DND-41 (cell line): ENCODE data around the gene AFAP1.

Experiments
- ATAC-seq: fragments of 200-7000 bp; cut with Tn5 transposase; 3 replicates; pipeline ENCODE4 v1.9.1; 2021; ENCODE audit warnings: low read depth; ENCODE audit not compliant: insufficient read depth
- DNase-seq: peaks from one replicate; pipeline ENCODE4 v3.0.0-alpha.2; 2020
- H2AFZ ChIP-seq: 2 replicates; pipeline ENCODE4 v1.6.0; 2012; ENCODE audit warnings: low read depth, low read length
- H3K27ac ChIP-seq: 2 replicates; pipeline ENCODE4 v1.5.1; 2012; ENCODE audit warnings: low read length, inconsistent platforms
- H3K27me3 ChIP-seq: fragments of 200-600 bp; sonication (generic); 2 replicates; pipeline ENCODE4 v1.6.0; 2012; ENCODE audit warnings: low read length, mild to moderate bottlenecking, inconsistent platforms; ENCODE audit not compliant: insufficient read depth, poor library complexity
- H3K36me3 ChIP-seq: 2 replicates; pipeline ENCODE4 v1.5.1; 2012; ENCODE audit warnings: low read length, inconsistent platforms; ENCODE audit not compliant: insufficient read depth
- H3K4me1 ChIP-seq: 2 replicates; pipeline ENCODE4 v1.5.1; 2012; ENCODE audit warnings: mild to moderate bottlenecking, low read length; ENCODE audit not compliant: insufficient read depth
- H3K4me2 ChIP-seq: 2 replicates; pipeline ENCODE4 v1.6.0; 2012; ENCODE audit warnings: mild to moderate bottlenecking, moderate library complexity, low read length, inconsistent platforms; ENCODE audit not compliant: insufficient read depth
- H3K4me3 ChIP-seq, 2 experiments: fragments of 200-600 bp in 1 of 2; shearing (Covaris generic) in 1 of 2; 2 replicates each; pipeline ENCODE4 v1.5.1; 2012 to 2016; ENCODE audit warnings: inconsistent platforms in 2 of 2, low read length in 2 of 2, mild to moderate bottlenecking in 2 of 2, low read depth in 1 of 2, moderate library complexity in 1 of 2
- H3K79me2 ChIP-seq: 2 replicates; pipeline ENCODE4 v1.6.0; 2012; ENCODE audit warnings: low read length, inconsistent platforms; ENCODE audit not compliant: insufficient read depth
- H3K9ac ChIP-seq: 2 replicates; pipeline ENCODE4 v1.6.0; 2012; ENCODE audit warnings: low read depth, mild to moderate bottlenecking, inconsistent platforms, low read length, moderate library complexity
- H3K9me3 ChIP-seq: 2 replicates; pipeline ENCODE4 v1.5.1; 2012; ENCODE audit warnings: low read length, moderate library complexity, mild to moderate bottlenecking, inconsistent platforms; ENCODE audit not compliant: insufficient read depth, severe bottlenecking
- H4K20me1 ChIP-seq: 2 replicates; pipeline ENCODE4 v1.6.0; 2012; ENCODE audit warnings: low read length; ENCODE audit not compliant: insufficient read depth
- CTCF ChIP-seq: IDR thresholded peaks from 2 replicates; pipeline ENCODE4 v1.5.1; 2012; ENCODE audit warnings: borderline replicate concordance, low read length, moderate library complexity, mild to moderate bottlenecking; ENCODE audit not compliant: poor library complexity, severe bottlenecking; ENCODE audit errors: extremely low read depth
- EZH2 ChIP-seq: IDR thresholded peaks from 3 replicates; pipeline ENCODE4 v1.6.1; 2012; ENCODE audit warnings: borderline replicate concordance, low read depth, mild to moderate bottlenecking, moderate library complexity, low read length, inconsistent platforms; ENCODE audit not compliant: severe bottlenecking

The AFAP1 gene

GRCh38 chr4:7734651-7735260 lies 204.9 kb downstream of the AFAP1 start:
- ATAC-seq = no peak
- no peak overlapping the region for H3K9ac ChIP-seq
- H2AFZ ChIP-seq = no peak overlapping the region
- no peaks in the 10 kb centered on the region for H3K79me2 ChIP-seq
- H3K4me1 ChIP-seq = peaks cover 6% of the 10 kb centered on the region; the same call in 1 of the 2 replicates
- no peak for DNase-seq
- H3K27me3 ChIP-seq = no peaks in the 10 kb centered on the region
- H3K27ac ChIP-seq = no peak overlapping the region
- no peaks in the 10 kb centered on the region for H3K9me3 ChIP-seq
- TF ChIP-seq EZH2 (no peak), CTCF (no peak)
- no peak overlapping the region for H3K4me3 ChIP-seq
- no peak overlapping the region for H3K4me2 ChIP-seq
- H4K20me1 ChIP-seq = peaks cover 4% of the 10 kb centered on the region; the same call in 1 of the 2 replicates
- H3K36me3 ChIP-seq = no peaks in the 10 kb centered on the region

- Histone ChIP-seq H3K79me2 (no peaks in the 10 kb centered on the region), H2AFZ (no peak overlapping the region), H3K27ac (no peak overlapping the region), H3K4me3 (no peak overlapping the region), H3K27me3 (no peaks in the 10 kb centered on the region), H4K20me1 (peaks cover 4% of the 10 kb centered on the region; the same call in 1 of the 2 replicates), H3K9ac (no peak overlapping the region), H3K4me2 (no peak overlapping the region), H3K36me3 (no peaks in the 10 kb centered on the region), H3K4me1 (peaks cover 6% of the 10 kb centered on the region; the same call in 1 of the 2 replicates), H3K9me3 (no peaks in the 10 kb centered on the region)
- DNase-seq (no peak), ATAC-seq (no peak)
- no peak for TF ChIP-seq EZH2
- no peak for TF ChIP-seq CTCF
Observed at GRCh38 chr4:7733801-7734650, 205.6 kb downstream of the AFAP1 start.

GRCh38 chr4:7733201-7733600 lies 206.5 kb downstream of the AFAP1 start:
- peaks cover 4% of the 10 kb centered on the region; the same call in 1 of the 2 replicates for H4K20me1 ChIP-seq
- no peaks in the 10 kb centered on the region for H3K36me3 ChIP-seq
- H3K9me3 ChIP-seq = no peaks in the 10 kb centered on the region
- no peaks in the 10 kb centered on the region for H3K79me2 ChIP-seq
- H3K4me3 ChIP-seq = no peak overlapping the region
- no peak overlapping the region for H3K27ac ChIP-seq
- H3K4me1 ChIP-seq = 0 out of 2 replicates have a peak, but pooled peaks cover 2% of the 10 kb centered on the region
- no peak overlapping the region for H2AFZ ChIP-seq
- no peak for TF ChIP-seq CTCF
- no peak for TF ChIP-seq EZH2
- no peak overlapping the region for H3K4me2 ChIP-seq
- H3K9ac ChIP-seq = no peak overlapping the region
- no peak for ATAC-seq
- no peaks in the 10 kb centered on the region for H3K27me3 ChIP-seq
- DNase-seq = no peak
